Stromal cell of bone marrow (primary cell): Measurements from ENCODE around the gene SLC16A11.

Source experiments
- DNase-seq: peaks from one replicate; pipeline ENCODE4 v3.0.0-alpha.2; 2012; ENCODE audit warnings: low read depth

SLC16A11 gene

GRCh38 chr17:7025245-7025644 lies 18.6 kb downstream of the SLC16A11 start:
- no peak for DNase-seq

- DNase-seq: no peak
These were observed 19.5 kb downstream of the SLC16A11 start for GRCh38 chr17:7024402-7024785.

GRCh38 chr17:7023576-7024401 lies 20.1 kb downstream of the SLC16A11 start:
- DNase-seq: peak; percentile 41

GRCh38 chr17:7022781-7023571 lies 20.9 kb downstream of the SLC16A11 start, which contains the start of gene BCL6B:
TSS of gene BCL6B (plus strand) at chr17:7023050. CDS start at chr17:7023672, 622 bp downstream.
- DNase-seq: no peak

- peak; percentile 41 for DNase-seq
These were observed 21.7 kb downstream of the SLC16A11 start for GRCh38 chr17:7021993-7022778.

- DNase-seq: no peak
These were observed 22.8 kb downstream of the SLC16A11 start for GRCh38 chr17:7020894-7021664.

GRCh38 chr17:7019839-7020519 lies 23.9 kb downstream of the SLC16A11 start:
- no peak for DNase-seq

- no peak for DNase-seq
These were observed 24.5 kb downstream of the SLC16A11 start for GRCh38 chr17:7019367-7019766.

DNA sequence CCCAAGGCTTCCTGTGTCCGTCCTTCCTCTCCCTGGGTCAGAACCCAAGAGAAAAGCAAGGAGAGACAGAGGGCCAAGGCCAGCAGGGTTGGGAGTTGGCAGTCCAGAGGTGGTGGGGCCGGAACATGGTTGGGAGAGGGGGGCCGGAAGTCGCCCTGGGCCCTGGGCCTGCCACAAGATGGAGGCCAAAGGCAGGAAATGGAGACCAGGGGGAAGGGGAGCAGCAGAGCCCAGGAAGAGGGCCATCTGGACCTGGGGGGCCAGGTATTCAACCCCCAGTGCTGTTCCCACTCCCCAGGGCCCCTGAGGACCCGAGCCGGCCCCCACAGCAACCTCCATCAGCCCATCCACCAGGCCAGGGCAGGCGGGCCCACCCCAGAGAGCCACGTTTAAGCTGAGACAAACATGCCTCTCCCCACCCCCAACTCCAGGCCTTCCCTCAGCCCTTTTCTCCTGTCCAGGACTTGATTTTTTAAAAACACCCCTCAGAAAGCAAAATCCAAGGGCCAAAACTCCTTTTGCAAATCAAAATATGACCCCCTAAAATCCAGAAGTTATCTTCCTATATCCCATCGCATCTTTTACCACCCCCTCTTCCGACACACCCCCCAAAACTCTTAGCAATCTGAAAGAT lies 25.4 kb downstream of the SLC16A11 start:
- DNase-seq: no peak

GRCh38 chr17:7017827-7018200 lies 26.1 kb downstream of the SLC16A11 start:
- DNase-seq: no peak

DNA sequence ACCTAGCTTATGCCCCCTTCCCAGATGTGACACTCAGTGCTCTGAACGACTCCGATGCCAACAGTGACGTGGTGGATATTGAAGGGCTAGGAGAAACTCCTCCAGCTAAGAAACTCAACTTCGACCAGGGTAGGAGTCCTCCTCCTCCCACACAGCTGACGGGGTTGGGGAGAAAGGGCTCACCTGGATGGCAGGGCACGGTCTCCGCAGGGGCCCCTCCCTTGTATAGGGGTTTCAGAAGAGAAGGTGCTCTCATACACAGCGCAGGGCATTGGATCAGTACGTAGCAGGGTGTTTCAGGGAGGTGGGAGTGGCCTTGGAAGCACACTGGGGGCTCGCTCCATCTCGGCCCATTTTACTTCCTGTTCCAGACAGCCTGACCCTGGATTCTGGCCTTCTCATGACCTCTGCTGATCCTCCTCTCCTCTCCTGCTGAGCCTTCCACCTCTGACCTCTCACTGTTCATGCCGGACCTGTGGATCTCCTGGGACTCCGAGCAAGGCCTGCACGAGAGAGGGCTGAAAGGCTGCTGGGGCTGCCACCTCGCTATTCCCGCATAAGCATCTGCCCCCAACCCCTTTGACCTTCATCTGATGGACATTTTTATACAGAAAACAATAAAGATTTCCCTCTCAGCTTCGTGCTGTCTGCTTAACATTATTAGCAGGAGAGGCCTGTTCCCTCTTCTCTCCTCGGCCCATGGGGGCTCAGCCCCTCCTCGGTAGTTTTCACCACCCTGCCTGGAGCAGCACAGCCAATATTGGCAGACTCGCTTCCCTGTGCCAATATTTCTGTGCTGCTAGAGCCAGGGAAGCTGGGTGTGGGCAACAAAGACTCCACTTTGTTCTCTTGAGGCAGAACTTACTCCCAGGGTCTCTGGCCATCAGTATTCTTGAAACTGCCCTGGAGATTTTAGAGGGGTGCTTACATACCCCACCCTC lies 26.7 kb downstream of the SLC16A11 start:
- no peak for DNase-seq

DNA sequence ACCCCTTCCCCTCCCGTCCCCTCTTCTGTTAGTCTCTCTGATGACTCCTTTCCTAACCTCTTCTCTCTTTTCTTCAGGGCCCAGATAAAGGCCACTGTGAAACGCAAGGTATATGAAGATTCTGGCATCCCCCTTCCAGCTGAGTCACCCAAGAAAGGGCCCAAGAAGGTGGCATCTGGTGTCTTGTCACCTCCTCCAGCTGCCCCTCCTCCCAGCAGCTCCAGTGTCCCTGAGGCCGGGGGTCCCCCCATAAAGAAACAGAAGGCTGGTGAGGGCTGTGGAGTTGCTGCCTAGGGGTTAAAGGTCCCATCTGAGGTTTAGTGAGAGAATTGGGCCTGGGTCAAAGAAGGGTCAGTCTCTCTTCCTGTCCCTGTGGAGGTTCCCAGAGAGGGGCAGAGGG lies 27.5 kb downstream of the SLC16A11 start:
- DNase-seq: no peak

- DNase-seq: no peak
These were observed 28.6 kb downstream of the SLC16A11 start for GRCh38 chr17:7014995-7015958.

- DNase-seq: peak; percentile 94
These were observed 29.5 kb downstream of the SLC16A11 start for GRCh38 chr17:7014261-7014994.

DNA sequence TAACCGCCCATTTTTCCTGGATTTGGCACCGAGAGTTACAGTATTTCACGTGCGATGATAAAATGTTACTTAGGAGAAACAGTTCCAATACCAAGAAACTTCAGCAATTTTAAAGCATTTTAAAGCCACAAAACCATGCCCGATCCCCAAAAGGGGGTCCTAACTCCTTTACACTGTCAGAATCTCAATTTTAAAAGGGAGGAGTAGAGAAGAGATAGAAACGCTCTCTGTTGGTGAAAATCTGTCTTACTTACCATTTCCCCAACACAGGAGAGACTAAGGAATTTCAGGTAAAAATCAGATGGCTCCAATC lies 32.0 kb downstream of the SLC16A11 start:
- no peak for DNase-seq

DNA sequence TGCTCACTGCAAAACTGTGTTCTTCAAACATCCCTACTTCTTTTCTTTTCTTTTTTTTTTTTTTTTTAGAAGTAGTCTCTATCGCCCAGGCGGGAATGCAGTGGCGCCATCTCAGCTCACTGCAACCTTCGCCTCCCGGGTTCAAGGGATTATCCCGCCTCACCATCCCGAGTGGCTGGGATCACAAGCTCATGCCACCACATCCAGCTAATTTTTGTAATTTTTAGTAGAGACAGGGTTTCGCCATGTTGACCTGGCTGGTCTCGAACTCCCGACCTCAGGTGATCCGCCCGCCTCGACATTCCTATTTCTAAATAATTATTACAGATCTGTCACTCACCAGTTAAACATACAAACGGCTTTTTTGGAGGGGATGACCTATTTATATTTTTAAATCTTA lies 32.5 kb downstream of the SLC16A11 start:
- DNase-seq: no peak

- DNase-seq: no peak
These were observed 33.4 kb downstream of the SLC16A11 start for GRCh38 chr17:7010523-7010922.

DNA sequence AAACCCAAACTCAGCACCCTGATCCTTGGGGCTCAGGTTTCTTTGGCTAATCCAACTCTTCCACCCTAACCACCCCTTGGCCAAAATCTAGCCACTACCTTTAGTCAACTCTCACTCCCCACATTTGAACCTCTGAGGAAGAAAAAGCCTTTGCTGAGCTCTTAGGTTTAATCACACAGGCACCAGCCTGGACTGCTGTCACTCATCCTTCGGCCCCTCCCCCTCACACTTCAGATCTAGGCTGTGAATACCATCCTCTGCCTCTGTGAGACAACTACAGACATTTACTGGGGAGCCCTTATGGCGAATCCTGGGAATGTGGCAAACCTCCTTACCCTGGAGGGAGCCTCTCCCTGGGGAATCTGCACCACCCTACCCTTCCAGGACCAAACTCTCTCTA lies 36.7 kb downstream of the SLC16A11 start:
- DNase-seq: no peak
